Fibroblast of the aortic adventitia (primary cell): ENCODE results near the gene BCAS1. TPM values are rescaled to one million over a fixed set of nuclear protein-coding genes. Genes with fewer than 3 reads are reported as not detected.
A peak's percentile ranks its signal among the peaks of the same experiment; 100 is the strongest.

ENCODE experiments used
- DNase-seq: peaks from one replicate; pipeline ENCODE4 v3.0.0-alpha.2; 2010; ENCODE audit warnings: low read depth
- H3K4me3 ChIP-seq: 2 replicates; pipeline ENCODE4 v1.5.1; 2011; ENCODE audit warnings: low read depth, mild to moderate bottlenecking, control low read depth, low read length, moderate library complexity
- total RNA-seq: library from RNA; depleted of rRNA; stranded (reverse); fragments of >200 nt; gene quantifications from 2 replicates; pipeline ENCODE4 v1.2.3, GENCODE V29; 2012; ENCODE audit warnings: low replicate concordance
- TF ChIP-seq, protein P1 (sequence below): IDR thresholded peaks from 2 replicates; pipeline ENCODE4 v1.5.1; 2011; ENCODE audit warnings: mild to moderate bottlenecking, low read length, control low read depth, inconsistent platforms; ENCODE audit not compliant: insufficient read depth

BCAS1 gene
- total RNA-seq, 1 donor = 0.09 TPM

- DNase-seq = no peak
- H3K4me3 ChIP-seq = no peak overlapping the region
- TF ChIP-seq, protein P1, sequence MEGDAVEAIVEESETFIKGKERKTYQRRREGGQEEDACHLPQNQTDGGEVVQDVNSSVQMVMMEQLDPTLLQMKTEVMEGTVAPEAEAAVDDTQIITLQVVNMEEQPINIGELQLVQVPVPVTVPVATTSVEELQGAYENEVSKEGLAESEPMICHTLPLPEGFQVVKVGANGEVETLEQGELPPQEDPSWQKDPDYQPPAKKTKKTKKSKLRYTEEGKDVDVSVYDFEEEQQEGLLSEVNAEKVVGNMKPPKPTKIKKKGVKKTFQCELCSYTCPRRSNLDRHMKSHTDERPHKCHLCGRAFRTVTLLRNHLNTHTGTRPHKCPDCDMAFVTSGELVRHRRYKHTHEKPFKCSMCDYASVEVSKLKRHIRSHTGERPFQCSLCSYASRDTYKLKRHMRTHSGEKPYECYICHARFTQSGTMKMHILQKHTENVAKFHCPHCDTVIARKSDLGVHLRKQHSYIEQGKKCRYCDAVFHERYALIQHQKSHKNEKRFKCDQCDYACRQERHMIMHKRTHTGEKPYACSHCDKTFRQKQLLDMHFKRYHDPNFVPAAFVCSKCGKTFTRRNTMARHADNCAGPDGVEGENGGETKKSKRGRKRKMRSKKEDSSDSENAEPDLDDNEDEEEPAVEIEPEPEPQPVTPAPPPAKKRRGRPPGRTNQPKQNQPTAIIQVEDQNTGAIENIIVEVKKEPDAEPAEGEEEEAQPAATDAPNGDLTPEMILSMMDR = no peak
Measured at GRCh38 chr20:54047720-54048119, 22.7 kb downstream of the BCAS1 start.

DNA sequence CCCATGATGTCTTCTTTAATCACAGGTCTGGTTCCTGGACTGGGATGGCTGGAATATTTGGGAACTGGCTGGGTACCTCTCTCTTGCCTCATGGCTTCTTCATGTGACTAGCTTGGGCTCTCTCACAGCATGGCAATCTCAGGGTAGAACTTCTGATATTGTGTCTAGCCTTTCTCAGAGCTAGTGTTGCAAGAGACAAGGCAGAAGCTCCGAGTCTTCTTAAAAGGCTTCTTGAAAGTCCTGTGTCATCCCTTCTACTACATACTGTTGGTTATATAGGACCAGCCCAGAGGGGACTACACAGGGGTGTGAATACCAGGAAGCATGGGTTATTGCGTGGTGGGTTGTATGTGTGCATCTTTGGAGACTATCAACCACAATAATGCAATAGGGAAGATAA, 23.3 kb downstream of the BCAS1 start:
- DNase-seq = no peak
- H3K4me3 ChIP-seq = no peak overlapping the region
- TF ChIP-seq, protein P1 = no peak

DNA sequence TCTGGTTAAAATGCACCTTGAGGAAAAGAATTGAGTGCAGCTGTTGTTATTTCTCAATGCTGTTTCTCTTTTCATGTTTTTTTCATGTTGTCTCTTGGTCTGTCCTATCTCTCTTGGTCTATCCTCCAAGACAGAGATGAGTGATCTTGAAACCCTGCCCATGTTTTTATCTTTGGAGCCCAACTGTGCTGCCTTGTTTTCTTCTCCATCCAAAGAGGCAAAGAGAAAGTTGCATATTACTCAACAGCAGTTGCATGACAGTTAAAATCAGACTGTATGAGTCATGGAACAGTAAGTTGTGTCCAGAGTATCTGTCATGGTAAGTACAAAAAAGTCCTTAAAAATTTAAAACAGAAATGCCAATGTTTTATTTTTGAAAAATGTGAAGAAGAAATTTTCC, 26.2 kb downstream of the BCAS1 start:
- no peak overlapping the region for H3K4me3 ChIP-seq
- TF ChIP-seq, protein P1 = no peak
- peak; percentile 87 for DNase-seq

DNA sequence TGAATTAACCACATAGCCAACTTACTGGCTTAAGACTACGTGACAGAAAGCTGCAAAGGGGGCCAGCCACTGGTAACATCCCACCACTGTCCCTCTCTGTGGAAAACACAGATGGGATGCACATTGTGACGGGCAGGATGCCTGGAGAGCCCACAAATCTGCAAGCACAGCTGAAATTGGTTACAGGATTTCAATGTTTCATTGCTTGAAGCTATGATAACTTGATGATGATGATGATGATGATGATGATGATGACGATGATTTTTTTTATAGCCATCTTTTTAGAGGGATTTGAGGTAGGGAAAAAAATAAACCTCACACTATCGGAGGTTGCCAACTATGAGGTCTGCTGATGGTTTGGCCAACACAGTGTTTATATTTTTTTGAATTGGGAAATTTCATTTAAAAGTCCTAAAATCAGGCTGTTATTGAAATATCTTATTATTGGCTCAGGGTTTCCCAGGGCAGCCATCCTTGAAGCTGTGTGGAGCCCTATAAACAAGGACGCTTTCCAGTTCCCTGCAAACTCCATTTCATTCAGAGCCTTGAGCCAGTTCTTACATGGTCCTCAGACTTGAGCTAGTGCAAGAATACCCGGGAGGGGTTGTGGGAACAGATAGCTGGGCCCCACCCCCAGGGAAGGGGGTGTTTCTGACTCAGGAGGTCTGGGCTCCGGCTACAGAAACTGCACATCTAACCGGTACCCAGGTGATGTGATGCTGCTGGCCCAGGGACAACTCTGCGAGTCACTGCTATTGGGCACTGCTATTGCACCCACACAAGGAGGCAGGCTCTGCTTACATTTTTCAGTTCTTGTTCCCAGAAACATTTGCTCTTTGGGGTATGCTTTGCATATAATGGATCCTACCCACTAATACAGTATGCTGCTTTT, 27.1 kb downstream of the BCAS1 start:
- TF ChIP-seq, protein P1 = no peak
- no peak overlapping the region for H3K4me3 ChIP-seq
- DNase-seq = no peak

GRCh38 chr20:54042021-54042420, 28.4 kb downstream of the BCAS1 start:
- TF ChIP-seq, protein P1 = no peak
- no peak overlapping the region for H3K4me3 ChIP-seq
- no peak for DNase-seq

DNA sequence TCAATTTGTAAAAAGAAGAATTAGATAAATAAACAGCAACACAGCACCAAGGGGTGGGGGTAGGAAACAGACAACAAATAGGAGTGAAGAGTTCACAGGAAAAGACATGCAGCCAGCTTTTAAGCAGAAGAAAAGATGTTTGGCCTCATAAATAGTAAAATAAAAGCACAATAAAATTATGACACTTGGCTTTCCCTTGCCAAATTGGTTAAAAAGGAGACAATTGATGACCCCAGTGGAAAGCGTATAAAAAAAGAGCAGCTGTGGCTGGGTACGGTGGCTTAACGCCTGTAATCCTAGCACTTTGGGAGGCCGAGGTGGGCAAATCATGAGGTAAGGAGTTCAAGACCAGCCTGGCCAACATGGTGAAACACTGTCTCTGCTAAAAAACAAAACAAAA, 29.1 kb downstream of the BCAS1 start:
- H3K4me3 ChIP-seq = no peak overlapping the region
- TF ChIP-seq, protein P1 = no peak
- DNase-seq = no peak

DNA sequence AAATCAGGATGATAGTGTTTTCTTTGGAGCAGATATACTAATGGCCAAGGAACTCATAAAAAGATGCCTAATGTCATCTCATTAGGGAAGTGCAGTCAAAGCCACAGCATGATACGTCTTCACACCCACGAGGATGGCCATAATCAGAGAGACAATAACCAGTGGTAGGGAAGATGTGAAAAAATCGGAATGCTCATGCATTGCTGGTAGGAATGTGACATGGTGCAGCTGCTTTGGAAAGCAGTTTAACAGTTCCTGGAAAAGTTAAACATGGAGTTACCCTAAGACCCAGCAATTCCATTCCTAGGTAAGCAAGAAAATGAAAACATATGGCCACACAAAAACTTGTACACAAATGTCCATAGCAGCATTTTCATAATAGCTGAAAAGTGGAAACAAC, 29.9 kb downstream of the BCAS1 start:
- H3K4me3 ChIP-seq = no peak overlapping the region
- DNase-seq = peak; percentile 47
- TF ChIP-seq, protein P1 = no peak
